GM10266 (cell line): ENCODE measurements around the gene ANK3.
"Not testable (repeated sequence)": the region's sequence is repeated elsewhere in the genome, so short reads cannot be mapped to it uniquely, and the experiment has no call there.

ENCODE experiments used
- DNase-seq: peaks from one replicate; pipeline ENCODE4 v3.0.0; 2012; ENCODE audit errors: extremely low spot score
- CTCF ChIP-seq: IDR thresholded peaks from 2 replicates; pipeline ENCODE4 v1.5.1; 2012; ENCODE audit warnings: mild to moderate bottlenecking, low read depth; ENCODE audit not compliant: control insufficient read depth, insufficient read depth; ENCODE audit errors: missing control alignments

ANK3 gene

GRCh38 chr10:60299390-60299778, 90.3 kb downstream of the ANK3 start:
- DNase-seq = no peak
- no peak for TF ChIP-seq CTCF

- no peak for TF ChIP-seq CTCF
- no peak for DNase-seq
Observed at GRCh38 chr10:60298408-60299389, 91.0 kb downstream of the ANK3 start.

GRCh38 chr10:60296073-60296472, 93.6 kb downstream of the ANK3 start:
- TF ChIP-seq CTCF = no peak
- DNase-seq = no peak

GRCh38 chr10:60295028-60295937, 94.4 kb downstream of the ANK3 start:
- no peak for DNase-seq
- TF ChIP-seq CTCF = no peak

- no peak for DNase-seq
- TF ChIP-seq CTCF = no peak
Observed at GRCh38 chr10:60293581-60294175, 96.0 kb downstream of the ANK3 start.

- TF ChIP-seq CTCF = no peak
- no peak for DNase-seq
Observed at GRCh38 chr10:60292998-60293397, 96.7 kb downstream of the ANK3 start.

- not testable (repeated sequence) for DNase-seq
Observed at GRCh38 chr10:60292536-60292935, 97.1 kb downstream of the ANK3 start.
